Measurements from ENCODE around the gene SPATA31E1.

Gene SPATA31E1

DNA sequence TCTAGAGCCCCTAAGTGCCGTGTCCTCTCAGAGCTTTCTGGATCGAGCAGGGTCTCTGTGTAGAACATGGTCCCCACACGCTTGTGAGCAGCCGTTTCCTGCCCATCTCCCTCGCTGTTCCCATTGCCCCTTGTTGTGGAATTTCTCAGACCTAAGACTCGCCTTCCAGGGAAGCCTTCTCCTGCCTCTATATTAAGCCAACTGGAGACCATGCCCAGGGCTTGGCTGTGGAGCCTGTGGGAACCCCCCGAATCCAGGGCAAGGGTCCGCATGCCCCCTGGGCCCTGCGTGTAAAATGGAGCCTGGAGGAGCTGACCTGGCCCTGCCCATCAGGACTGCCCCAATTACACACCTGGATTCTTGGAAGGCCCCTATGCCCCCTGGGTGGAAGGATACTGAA, 14.5 kb upstream of the SPATA31E1 start:
- Histone ChIP-seq H3K36me3 (no peaks in the 10 kb centered on the region), H4K20me1 (no peaks in the 10 kb centered on the region; a peak in 2 of 22 replicates), H3K4me1 (peaks cover 0 to 7% (median 0%) of the 10 kb centered on the region in 10 experiments; a peak in 3 of 20 replicates), H3K4me2 (no peak overlapping the region), H3K4me3 (no peak overlapping the region), H3K9ac (no peak overlapping the region), H3K27me3 (no peaks in the 10 kb centered on the region), H3K27ac (no peak overlapping the region), H3K9me3 (replicated peaks in 1 of 11) (0 out of 22 replicates have a peak, but pooled peaks cover 0 to under 1% (median 0%) of the 10 kb centered on the region in 11 experiments)
- TF ChIP-seq Cebpa-rat (IDR thresholded peaks at IDR 0.05), result no peak

- Histone ChIP-seq H3K4me3 (no peak overlapping the region), H3K4me2 (no peak overlapping the region), H3K9ac (no peak overlapping the region), H3K4me1 (peaks cover 0 to 7% (median 0%) of the 10 kb centered on the region in 10 experiments; a peak in 4 of 20 replicates), H3K36me3 (no peaks in the 10 kb centered on the region), H4K20me1 (no peaks in the 10 kb centered on the region; a peak in 2 of 22 replicates), H3K27me3 (no peaks in the 10 kb centered on the region), H3K27ac (no peak overlapping the region), H3K9me3 (replicated peaks in 1 of 11) (no peaks in the 10 kb centered on the region)
- TF ChIP-seq Cebpa-rat (IDR thresholded peaks at IDR 0.05), result no peak
Observed at GRCh38 chr9:87868635-87869034, 14.0 kb upstream of the SPATA31E1 start.

- H3K4me3 ChIP-seq, result no peak overlapping the region
- peak overlapping the region in 1 of 11 experiments; percentile 5; a peak in 1 of 22 replicates for H3K4me2 ChIP-seq
- no peaks in the 10 kb centered on the region; a peak in 2 of 22 replicates for H4K20me1 ChIP-seq
- no peaks in the 10 kb centered on the region for H3K36me3 ChIP-seq
- TF ChIP-seq Cebpa-rat (IDR thresholded peaks at IDR 0.05), result no peak
- H3K4me1 ChIP-seq, result peaks cover 0 to 7% (median 1%) of the 10 kb centered on the region in 10 experiments; a peak in 5 of 20 replicates
- H3K27ac ChIP-seq, result no peak overlapping the region
- H3K27me3 ChIP-seq, result no peaks in the 10 kb centered on the region
- no peaks in the 10 kb centered on the region for H3K9me3 ChIP-seq (replicated peaks in 1 of 11)
- H3K9ac ChIP-seq, result no peak overlapping the region
Observed at GRCh38 chr9:87869082-87869481, 13.6 kb upstream of the SPATA31E1 start.

GRCh38 chr9:87871425-87872078, 11.1 kb upstream of the SPATA31E1 start:
- Histone ChIP-seq H3K27ac (no peak overlapping the region), H3K4me2 (no peak overlapping the region), H3K9me3 (replicated peaks in 1 of 11) (no peaks in the 10 kb centered on the region)

DNA sequence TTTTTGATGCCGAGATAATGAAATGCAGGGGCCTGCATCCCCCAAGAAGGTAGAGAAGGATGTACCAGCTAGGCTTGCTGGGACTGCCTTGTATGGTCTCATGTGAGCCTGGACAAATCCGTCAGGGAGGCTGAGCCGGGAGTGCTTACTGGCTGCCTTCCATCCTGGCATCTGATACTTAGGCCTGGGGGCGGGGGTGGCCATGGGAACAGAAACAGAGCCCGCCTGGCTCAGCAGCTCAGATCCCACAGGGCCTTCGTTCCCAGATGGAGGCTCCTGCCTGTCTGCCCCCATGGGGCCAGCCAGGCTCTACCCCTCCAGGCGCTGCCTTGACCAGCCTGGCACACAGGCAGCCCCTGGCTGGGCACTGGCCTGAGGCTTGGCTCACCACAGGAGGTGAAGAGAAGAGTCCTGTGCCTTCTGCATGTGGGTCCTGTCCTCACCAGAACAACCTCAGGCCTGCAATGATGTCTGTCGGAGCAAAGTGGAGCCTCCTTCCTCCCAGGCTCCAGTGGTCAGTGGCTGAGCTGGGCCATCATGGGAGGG, 10.5 kb upstream of the SPATA31E1 start:
- no peaks in the 10 kb centered on the region for H3K27me3 ChIP-seq
- no peak overlapping the region for H3K27ac ChIP-seq
- TF ChIP-seq Cebpa-rat (IDR thresholded peaks at IDR 0.05), result no peak
- no peaks in the 10 kb centered on the region for H3K9me3 ChIP-seq (replicated peaks in 1 of 11)
- H3K9ac ChIP-seq, result no peak overlapping the region
- no peaks in the 10 kb centered on the region; a peak in 2 of 22 replicates for H4K20me1 ChIP-seq
- peaks cover 0 to 7% (median 2%) of the 10 kb centered on the region in 10 experiments; a peak in 5 of 20 replicates for H3K4me1 ChIP-seq
- no peak overlapping the region for H3K4me2 ChIP-seq
- H3K36me3 ChIP-seq, result no peaks in the 10 kb centered on the region
- no peak overlapping the region for H3K4me3 ChIP-seq

More at GRCh38 chr9:87871425-87872078, 11.1 kb upstream of the SPATA31E1 start:
- Histone ChIP-seq H3K9ac (no peak overlapping the region), H3K27me3 (no peaks in the 10 kb centered on the region), H3K4me3 (no peak overlapping the region), H3K36me3 (no peaks in the 10 kb centered on the region), H3K4me1 (peaks cover 0 to 7% (median 2%) of the 10 kb centered on the region in 10 experiments; a peak in 5 of 20 replicates), H4K20me1 (no peaks in the 10 kb centered on the region; a peak in 2 of 22 replicates)
- TF ChIP-seq Cebpa-rat (IDR thresholded peaks at IDR 0.05), result no peak

DNA sequence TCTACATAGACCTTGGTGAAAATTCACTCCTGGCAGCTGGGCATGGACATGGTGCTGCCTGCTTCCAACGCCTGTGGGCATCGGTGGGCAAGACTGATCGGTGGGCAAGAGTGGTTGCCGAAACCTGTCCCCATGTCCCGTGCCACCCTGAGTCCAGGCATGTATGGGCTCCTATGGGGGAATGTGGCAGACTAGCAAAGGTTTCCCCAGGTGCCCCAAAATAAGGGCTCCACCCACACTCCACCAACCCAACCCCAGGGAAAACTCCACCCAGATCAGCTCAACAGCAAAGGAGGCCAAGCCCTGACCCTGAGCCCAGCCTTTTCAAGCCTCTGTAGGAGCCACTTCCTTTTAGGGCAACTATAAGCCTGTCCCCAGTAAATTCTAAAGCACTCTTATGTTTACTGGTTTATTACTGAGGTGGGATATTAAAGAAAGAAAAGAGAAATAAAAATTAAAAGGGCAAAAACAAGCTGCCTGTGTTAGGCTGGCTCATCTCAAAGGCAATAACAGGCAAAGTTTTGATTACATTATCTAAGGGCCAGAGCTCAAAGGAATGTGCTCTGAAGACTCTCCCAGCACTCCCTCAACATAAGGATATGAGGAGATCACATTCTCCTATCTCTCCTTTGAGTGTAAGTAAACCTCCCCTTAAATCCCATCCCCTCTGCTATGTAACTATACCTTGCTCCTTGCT, 8.9 kb upstream of the SPATA31E1 start:
- Histone ChIP-seq H3K4me1 (peaks cover 0 to 13% (median 5%) of the 10 kb centered on the region in 10 experiments; a peak in 10 of 20 replicates), H3K27ac (no peak overlapping the region), H4K20me1 (no peaks in the 10 kb centered on the region; a peak in 2 of 22 replicates)

DNA sequence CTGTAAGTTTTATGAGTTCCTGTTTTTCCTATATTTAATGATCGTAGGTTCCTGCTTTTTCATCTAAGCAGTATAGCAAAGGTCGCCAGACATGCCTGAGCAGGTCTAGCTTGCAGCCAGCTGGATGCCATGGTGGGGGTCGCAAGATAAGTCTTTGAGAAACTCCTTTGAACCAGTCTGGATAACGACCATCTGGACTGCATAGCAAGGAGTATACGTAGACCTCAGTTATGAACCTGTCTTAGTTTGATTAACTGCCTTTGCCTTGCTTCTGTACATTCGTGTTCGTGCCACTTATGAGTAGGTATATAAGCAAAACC, 8.4 kb upstream of the SPATA31E1 start:
- Histone ChIP-seq H3K4me1 (peaks cover 0 to 18% (median 4%) of the 10 kb centered on the region in 10 experiments; a peak in 10 of 20 replicates), H3K27ac (no peak overlapping the region), H4K20me1 (no peaks in the 10 kb centered on the region; a peak in 1 of 22 replicates), H3K36me3 (no peaks in the 10 kb centered on the region), H3K4me2 (peak overlapping the region in 2 of 11 experiments; percentile 6 to 29; a peak in 1 of 22 replicates), H3K27me3 (no peaks in the 10 kb centered on the region), H3K9me3 (replicated peaks in 1 of 11) (peaks cover 0 to 11% (median 0%) of the 10 kb centered on the region in 11 experiments; a peak in 2 of 22 replicates), H3K4me3 (no peak overlapping the region), H3K9ac (no peak overlapping the region)
- no peak for TF ChIP-seq Cebpa-rat (IDR thresholded peaks at IDR 0.05)

More for the DNA sequence above, 8.9 kb upstream of the SPATA31E1 start:
- no peaks in the 10 kb centered on the region for H3K27me3 ChIP-seq
- H3K36me3 ChIP-seq, result no peaks in the 10 kb centered on the region
- peak overlapping the region in 2 of 11 experiments; percentile 6 to 29; a peak in 1 of 22 replicates for H3K4me2 ChIP-seq
- H3K4me3 ChIP-seq, result no peak overlapping the region
- no peak overlapping the region for H3K9ac ChIP-seq
- no peak for TF ChIP-seq Cebpa-rat (IDR thresholded peaks at IDR 0.05)
- peaks cover 0 to 11% (median 0%) of the 10 kb centered on the region in 11 experiments; a peak in 2 of 22 replicates for H3K9me3 ChIP-seq (replicated peaks in 1 of 11)

DNA sequence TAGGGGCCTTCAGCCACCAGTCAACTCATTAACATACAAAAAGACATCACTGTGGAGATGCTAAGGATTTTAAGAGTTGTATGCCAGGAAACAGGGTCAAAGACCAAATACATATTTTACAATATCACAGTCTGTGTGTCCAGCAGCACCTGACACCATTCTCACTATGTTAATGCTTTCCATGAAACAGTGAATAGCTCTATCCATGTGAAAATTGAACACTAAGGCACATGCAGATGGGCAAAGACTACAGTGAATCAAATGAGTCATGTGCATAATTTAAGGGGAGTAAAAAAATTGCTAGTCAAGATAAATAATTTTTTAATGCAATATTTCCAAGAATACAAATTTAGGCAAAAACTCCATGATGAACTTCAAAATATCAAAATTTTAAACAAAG, 7.6 kb upstream of the SPATA31E1 start:
- peaks cover 0 to 11% (median 0%) of the 10 kb centered on the region in 11 experiments; a peak in 2 of 22 replicates for H3K9me3 ChIP-seq (replicated peaks in 1 of 11)
- H3K27me3 ChIP-seq, result no peaks in the 10 kb centered on the region
- no peak overlapping the region for H3K27ac ChIP-seq
- no peak overlapping the region for H3K9ac ChIP-seq
- no peaks in the 10 kb centered on the region; a peak in 1 of 22 replicates for H4K20me1 ChIP-seq
- peaks cover 0 to 26% (median 3%) of the 10 kb centered on the region in 10 experiments; a peak in 7 of 20 replicates for H3K4me1 ChIP-seq
- no peak overlapping the region for H3K4me3 ChIP-seq
- no peak overlapping the region for H3K4me2 ChIP-seq
- TF ChIP-seq Cebpa-rat (IDR thresholded peaks at IDR 0.05), result no peak
- no peaks in the 10 kb centered on the region for H3K36me3 ChIP-seq
